Measurements from ENCODE around the gene REG4.

REG4 gene

DNA sequence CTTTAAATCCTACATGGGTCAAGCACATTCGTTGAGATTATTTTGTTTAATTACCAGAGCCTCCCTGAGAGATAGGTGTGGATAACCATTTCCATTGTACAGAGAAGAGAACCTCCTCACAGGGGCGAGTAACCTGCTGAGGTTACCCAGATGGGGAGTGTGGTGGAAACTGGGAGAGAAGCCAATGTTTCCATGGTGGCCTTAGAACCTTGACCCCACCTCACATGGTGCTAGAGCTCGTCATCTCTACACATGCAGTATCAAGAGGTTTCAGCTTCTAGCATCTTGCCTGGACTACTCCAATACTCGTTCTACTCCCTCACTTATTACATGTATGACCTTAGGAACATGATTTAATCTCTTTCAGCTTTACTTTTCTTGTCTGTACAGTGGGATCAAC lies 4.8 kb downstream of the REG4 start:
- Histone ChIP-seq H3K18ac (ENCODE audit: low read depth in 1 of 2, low read length in 2 of 2) (no peak overlapping the region), H3K27ac (ENCODE audit: low read length, poor library complexity, severe bottlenecking) (no peak overlapping the region), H2BK120ac (ENCODE audit: low read depth, low read length) (no peak overlapping the region), H3K27me3 (ENCODE audit: control insufficient read depth in 1 of 2, insufficient read depth in 1 of 2, low read length in 2 of 2) (peaks cover 21 to 45% of the 10 kb centered on the region in 2 experiments), H3K4me1 (ENCODE audit: control insufficient read depth, insufficient read depth, low read depth, low read length) (peaks cover 2% of the 10 kb centered on the region), H3K14ac (ENCODE audit: low read length in 2 of 2) (no peak overlapping the region), H3K79me1 (replicated peaks; ENCODE audit: low read length, poor library complexity, severe bottlenecking) (no peaks in the 10 kb centered on the region), H4K91ac (ENCODE audit: low read length) (no peak overlapping the region), H3K4me3 (ENCODE audit: insufficient read depth in 1 of 2, low read depth in 1 of 2, low read length in 2 of 2) (no peak overlapping the region), H3K36me3 (ENCODE audit: control insufficient read depth in 1 of 2, insufficient read depth in 2 of 2, low read depth in 1 of 2, low read length in 2 of 2) (no peaks in the 10 kb centered on the region), H2AFZ (ENCODE audit: low read depth, low read length) (no peak overlapping the region), H3K23ac (ENCODE audit: low read length in 2 of 2) (no peak overlapping the region), H3K9ac (ENCODE audit: low read length) (no peak overlapping the region), H2BK12ac (ENCODE audit: low read length in 2 of 2) (no peak overlapping the region), H4K8ac (ENCODE audit: low read length) (no peak overlapping the region), H3K4me2 (ENCODE audit: low read length, poor library complexity, severe bottlenecking) (no peak overlapping the region), H3K4ac (ENCODE audit: low read depth in 1 of 2, low read length in 2 of 2) (no peak overlapping the region), H2AK5ac (ENCODE audit: low read length, severe bottlenecking) (no peak overlapping the region), H3K9me3 (ENCODE audit: control insufficient read depth, low read length) (no peaks in the 10 kb centered on the region), H2BK15ac (ENCODE audit: low read depth, poor library complexity, severe bottlenecking) (no peak overlapping the region), H2BK5ac (ENCODE audit: low read depth, low read length, poor library complexity, severe bottlenecking) (no peak overlapping the region)
- no peak for DNase-seq
- 65% methylated on average over 3 of the region's 4 CpGs for WGBS

DNA sequence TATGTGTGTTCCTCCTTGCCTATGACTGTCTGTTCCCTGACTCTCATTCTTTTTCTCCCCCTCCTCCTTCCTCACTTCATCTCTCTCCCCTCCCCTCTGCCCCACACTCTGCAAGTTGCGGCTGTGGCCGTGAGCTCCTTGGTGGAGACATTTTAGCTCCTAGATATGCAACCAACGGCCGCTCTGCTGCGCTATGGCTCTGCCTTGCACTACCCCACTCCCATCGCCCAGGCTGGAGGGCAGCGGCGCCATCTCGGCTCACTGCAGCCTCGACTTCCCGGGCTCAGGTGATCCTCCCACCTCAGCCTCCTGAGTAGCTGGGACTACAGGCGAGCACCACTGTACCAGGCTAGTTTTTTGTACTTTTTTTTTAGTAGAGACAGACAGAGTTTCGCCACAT lies 5.5 kb downstream of the REG4 start:
- 96% methylated on average over 12 of the region's 13 CpGs for WGBS
- no peaks in the 10 kb centered on the region for H3K36me3 ChIP-seq (ENCODE audit: control insufficient read depth in 1 of 2, insufficient read depth in 2 of 2, low read depth in 1 of 2, low read length in 2 of 2)
- peaks cover 2% of the 10 kb centered on the region for H3K4me1 ChIP-seq (ENCODE audit: control insufficient read depth, insufficient read depth, low read depth, low read length)
- H3K27ac ChIP-seq (ENCODE audit: low read length, poor library complexity, severe bottlenecking), result no peak overlapping the region
- no peak overlapping the region for H2BK12ac ChIP-seq (ENCODE audit: low read length in 2 of 2)
- H2AK5ac ChIP-seq (ENCODE audit: low read length, severe bottlenecking), result no peak overlapping the region
- no peak overlapping the region for H3K4me3 ChIP-seq (ENCODE audit: insufficient read depth in 1 of 2, low read depth in 1 of 2, low read length in 2 of 2)
- no peak overlapping the region for H4K8ac ChIP-seq (ENCODE audit: low read length)
- no peak for DNase-seq
- H2BK15ac ChIP-seq (ENCODE audit: low read depth, poor library complexity, severe bottlenecking), result no peak overlapping the region
- H3K4ac ChIP-seq (ENCODE audit: low read depth in 1 of 2, low read length in 2 of 2), result no peak overlapping the region
- no peak overlapping the region for H2BK5ac ChIP-seq (ENCODE audit: low read depth, low read length, poor library complexity, severe bottlenecking)
- H2BK120ac ChIP-seq (ENCODE audit: low read depth, low read length), result no peak overlapping the region
- no peak overlapping the region for H3K9ac ChIP-seq (ENCODE audit: low read length)
- no peak overlapping the region for H3K23ac ChIP-seq (ENCODE audit: low read length in 2 of 2)
- H3K4me2 ChIP-seq (ENCODE audit: low read length, poor library complexity, severe bottlenecking), result no peak overlapping the region
- H4K91ac ChIP-seq (ENCODE audit: low read length), result no peak overlapping the region
- no peak overlapping the region for H3K18ac ChIP-seq (ENCODE audit: low read depth in 1 of 2, low read length in 2 of 2)
- H3K27me3 ChIP-seq (ENCODE audit: control insufficient read depth in 1 of 2, insufficient read depth in 1 of 2, low read length in 2 of 2), result peaks cover 21 to 45% of the 10 kb centered on the region in 2 experiments
- no peaks in the 10 kb centered on the region for H3K79me1 ChIP-seq (replicated peaks; ENCODE audit: low read length, poor library complexity, severe bottlenecking)
- H3K14ac ChIP-seq (ENCODE audit: low read length in 2 of 2), result no peak overlapping the region
- H2AFZ ChIP-seq (ENCODE audit: low read depth, low read length), result no peak overlapping the region
- H3K9me3 ChIP-seq (ENCODE audit: control insufficient read depth, low read length), result no peaks in the 10 kb centered on the region

DNA sequence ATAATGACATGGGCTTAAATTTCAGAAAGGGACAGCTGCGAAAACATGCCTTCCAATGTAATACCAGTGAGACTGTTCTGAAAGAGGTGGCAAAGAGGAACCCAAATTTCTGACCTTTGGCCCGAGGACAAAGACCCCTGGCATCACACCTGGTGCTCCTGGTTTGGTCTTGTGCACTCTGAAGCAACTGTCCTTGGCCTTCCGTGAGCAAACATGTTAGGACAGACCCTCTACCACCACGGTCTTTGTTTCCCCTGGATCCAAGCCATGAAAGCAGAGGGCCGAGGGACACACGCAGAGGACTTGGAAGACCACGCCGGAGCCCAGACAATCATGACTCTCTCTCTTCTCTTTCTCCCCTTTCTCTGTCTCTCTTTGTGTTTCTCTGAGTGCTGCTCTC lies 6.0 kb downstream of the REG4 start:
- no peaks in the 10 kb centered on the region for H3K36me3 ChIP-seq (ENCODE audit: control insufficient read depth in 1 of 2, insufficient read depth in 2 of 2, low read depth in 1 of 2, low read length in 2 of 2)
- H2BK120ac ChIP-seq (ENCODE audit: low read depth, low read length), result no peak overlapping the region
- no peaks in the 10 kb centered on the region for H3K79me1 ChIP-seq (replicated peaks; ENCODE audit: low read length, poor library complexity, severe bottlenecking)

DNA sequence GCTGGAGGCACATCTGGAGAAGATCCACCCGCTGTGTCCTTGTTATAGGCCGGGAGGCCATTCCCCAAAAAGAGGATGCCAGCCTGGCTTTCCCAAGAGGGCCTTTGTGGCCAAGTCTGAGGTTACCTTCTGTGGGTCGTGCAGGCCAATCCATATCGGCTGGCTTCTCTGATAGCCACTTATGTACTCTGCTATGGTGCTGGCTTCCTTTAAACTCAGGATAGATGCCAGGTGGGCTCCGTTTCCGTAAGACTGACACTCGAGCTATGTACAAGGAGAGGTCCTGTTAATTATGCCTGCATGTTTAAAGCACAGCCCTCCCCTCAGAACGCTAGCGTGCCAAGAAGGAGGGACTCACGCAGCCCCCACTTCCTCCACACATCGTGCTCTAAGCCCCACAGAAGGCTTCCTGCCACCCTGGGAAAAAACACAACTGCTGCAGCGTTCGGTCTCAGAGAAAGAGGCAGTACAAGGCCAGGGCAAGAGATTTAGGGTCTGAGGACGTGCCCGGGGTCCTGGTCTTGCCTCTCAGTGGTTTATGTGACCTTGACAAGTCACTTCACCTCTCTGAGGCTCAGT lies 11.6 kb downstream of the REG4 start:
- Histone ChIP-seq H3K36me3 (ENCODE audit: control insufficient read depth in 1 of 2, insufficient read depth in 2 of 2, low read depth in 1 of 2, low read length in 2 of 2) (no peaks in the 10 kb centered on the region), H3K27ac (ENCODE audit: low read length, poor library complexity, severe bottlenecking) (no peak overlapping the region), H3K4me1 (ENCODE audit: control insufficient read depth, insufficient read depth, low read depth, low read length) (no peaks in the 10 kb centered on the region), H3K27me3 (ENCODE audit: control insufficient read depth in 1 of 2, insufficient read depth in 1 of 2, low read length in 2 of 2) (peaks cover 0 to 11% of the 10 kb centered on the region in 2 experiments), H2BK15ac (ENCODE audit: low read depth, poor library complexity, severe bottlenecking) (no peak overlapping the region), H3K4ac (ENCODE audit: low read depth in 1 of 2, low read length in 2 of 2) (no peak overlapping the region), H2BK5ac (ENCODE audit: low read depth, low read length, poor library complexity, severe bottlenecking) (no peak overlapping the region), H3K23ac (ENCODE audit: low read length in 2 of 2) (no peak overlapping the region), H4K91ac (ENCODE audit: low read length) (no peak overlapping the region), H4K8ac (ENCODE audit: low read length) (no peak overlapping the region), H3K9me3 (ENCODE audit: control insufficient read depth, low read length) (no peaks in the 10 kb centered on the region), H3K14ac (ENCODE audit: low read length in 2 of 2) (no peak overlapping the region), H2AK5ac (ENCODE audit: low read length, severe bottlenecking) (no peak overlapping the region), H3K18ac (ENCODE audit: low read depth in 1 of 2, low read length in 2 of 2) (no peak overlapping the region), H3K79me1 (replicated peaks; ENCODE audit: low read length, poor library complexity, severe bottlenecking) (no peaks in the 10 kb centered on the region), H3K4me2 (ENCODE audit: low read length, poor library complexity, severe bottlenecking) (no peak overlapping the region), H3K9ac (ENCODE audit: low read length) (no peak overlapping the region), H2AFZ (ENCODE audit: low read depth, low read length) (no peak overlapping the region), H2BK120ac (ENCODE audit: low read depth, low read length) (no peak overlapping the region), H3K4me3 (ENCODE audit: insufficient read depth in 1 of 2, low read depth in 1 of 2, low read length in 2 of 2) (no peak overlapping the region), H2BK12ac (ENCODE audit: low read length in 2 of 2) (no peak overlapping the region)
- 94% methylated on average over 15 of the region's 15 CpGs for WGBS
- no peak for DNase-seq

More for the DNA sequence above, 6.0 kb downstream of the REG4 start:
- H4K8ac ChIP-seq (ENCODE audit: low read length), result no peak overlapping the region
- no peak overlapping the region for H4K91ac ChIP-seq (ENCODE audit: low read length)
- no peak for DNase-seq
- no peak overlapping the region for H3K4ac ChIP-seq (ENCODE audit: low read depth in 1 of 2, low read length in 2 of 2)
- H3K14ac ChIP-seq (ENCODE audit: low read length in 2 of 2), result no peak overlapping the region
- H3K27ac ChIP-seq (ENCODE audit: low read length, poor library complexity, severe bottlenecking), result no peak overlapping the region
- H2AK5ac ChIP-seq (ENCODE audit: low read length, severe bottlenecking), result no peak overlapping the region
- no peak overlapping the region for H2BK5ac ChIP-seq (ENCODE audit: low read depth, low read length, poor library complexity, severe bottlenecking)
- H3K9me3 ChIP-seq (ENCODE audit: control insufficient read depth, low read length), result no peaks in the 10 kb centered on the region
- peaks cover 2% of the 10 kb centered on the region for H3K4me1 ChIP-seq (ENCODE audit: control insufficient read depth, insufficient read depth, low read depth, low read length)
- H3K4me2 ChIP-seq (ENCODE audit: low read length, poor library complexity, severe bottlenecking), result no peak overlapping the region
- no peak overlapping the region for H3K23ac ChIP-seq (ENCODE audit: low read length in 2 of 2)
- H2AFZ ChIP-seq (ENCODE audit: low read depth, low read length), result no peak overlapping the region
- H3K9ac ChIP-seq (ENCODE audit: low read length), result no peak overlapping the region
- no peak overlapping the region for H2BK15ac ChIP-seq (ENCODE audit: low read depth, poor library complexity, severe bottlenecking)
- WGBS, result 90% methylated on average over 8 of the region's 8 CpGs
- no peak overlapping the region for H3K4me3 ChIP-seq (ENCODE audit: insufficient read depth in 1 of 2, low read depth in 1 of 2, low read length in 2 of 2)
- no peak overlapping the region for H3K18ac ChIP-seq (ENCODE audit: low read depth in 1 of 2, low read length in 2 of 2)
- H3K27me3 ChIP-seq (ENCODE audit: control insufficient read depth in 1 of 2, insufficient read depth in 1 of 2, low read length in 2 of 2), result peaks cover 21 to 45% of the 10 kb centered on the region in 2 experiments
- no peak overlapping the region for H2BK12ac ChIP-seq (ENCODE audit: low read length in 2 of 2)
